Progenitor cell of endocrine pancreas (in vitro differentiated cells): ENCODE data around the gene CCDC157. TPM values are rescaled to one million over a fixed set of nuclear protein-coding genes. Genes with fewer than 3 reads are reported as not detected.

Experiments used
- DNase-seq: peaks from one replicate; pipeline ENCODE4 v3.0.0; 2021; ENCODE audit warnings: low spot score; ENCODE audit not compliant: unreplicated experiment
- H3K27ac Mint-ChIP-seq: 2 replicates; pipeline ENCODE4 v1.8.0; 2021; ENCODE audit warnings: mild to moderate bottlenecking, moderate library complexity, mixed read lengths
- H3K27me3 Mint-ChIP-seq: 2 replicates; pipeline ENCODE4 v1.8.0; 2021; ENCODE audit warnings: mixed read lengths
- H3K36me3 Mint-ChIP-seq: 2 replicates; pipeline ENCODE4 v1.8.0; 2022; ENCODE audit warnings: mixed read lengths; ENCODE audit not compliant: insufficient read depth
- H3K4me1 Mint-ChIP-seq: 2 replicates; pipeline ENCODE4 v1.8.0; 2021; ENCODE audit warnings: low read depth, mixed read lengths
- H3K4me3 Mint-ChIP-seq: 2 replicates; pipeline ENCODE4 v1.8.0; 2021; ENCODE audit warnings: low read depth, mild to moderate bottlenecking, moderate library complexity, mixed read lengths
- H3K9me3 Mint-ChIP-seq: 2 replicates; pipeline ENCODE4 v1.8.0; 2021; ENCODE audit warnings: low read depth, mixed read lengths
- total RNA-seq: library from RNA; stranded (reverse); gene quantifications from 2 replicates; pipeline ENCODE4 v1.2.1, GENCODE V29; 2021
- TF ChIP-seq, protein P1 (sequence below): fragments of 200-600 bp; sonication (generic); IDR thresholded peaks from one replicate; pipeline ENCODE4 v1.5.0; 2021; ENCODE audit warnings: antibody characterized with exemption, mild to moderate bottlenecking; ENCODE audit not compliant: unreplicated experiment

Gene CCDC157
- total RNA-seq, 1 donor from 2014 or later: 13.5 TPM

DNA sequence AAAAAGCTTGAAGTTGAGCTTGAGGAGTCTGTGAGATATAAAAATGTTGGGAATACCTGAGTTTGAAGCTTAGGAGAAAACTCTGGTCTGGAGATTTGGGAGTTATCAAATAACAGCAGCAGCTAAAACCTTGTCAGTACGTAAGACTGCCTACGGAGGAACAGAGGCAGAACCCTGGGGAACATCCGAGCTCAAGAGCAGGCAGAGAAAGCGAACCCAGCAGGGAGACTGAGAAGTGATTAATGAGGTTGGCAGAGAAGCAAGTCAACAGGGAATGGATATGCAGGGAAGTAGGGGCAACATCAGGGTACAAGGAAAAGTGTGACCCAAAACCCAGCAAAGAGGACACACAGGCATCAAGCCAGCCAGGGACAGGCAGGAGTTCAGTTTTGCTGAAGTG is 56.2 kb downstream of the CCDC157 start:
- DNase-seq: no peak
- TF ChIP-seq, protein P1, sequence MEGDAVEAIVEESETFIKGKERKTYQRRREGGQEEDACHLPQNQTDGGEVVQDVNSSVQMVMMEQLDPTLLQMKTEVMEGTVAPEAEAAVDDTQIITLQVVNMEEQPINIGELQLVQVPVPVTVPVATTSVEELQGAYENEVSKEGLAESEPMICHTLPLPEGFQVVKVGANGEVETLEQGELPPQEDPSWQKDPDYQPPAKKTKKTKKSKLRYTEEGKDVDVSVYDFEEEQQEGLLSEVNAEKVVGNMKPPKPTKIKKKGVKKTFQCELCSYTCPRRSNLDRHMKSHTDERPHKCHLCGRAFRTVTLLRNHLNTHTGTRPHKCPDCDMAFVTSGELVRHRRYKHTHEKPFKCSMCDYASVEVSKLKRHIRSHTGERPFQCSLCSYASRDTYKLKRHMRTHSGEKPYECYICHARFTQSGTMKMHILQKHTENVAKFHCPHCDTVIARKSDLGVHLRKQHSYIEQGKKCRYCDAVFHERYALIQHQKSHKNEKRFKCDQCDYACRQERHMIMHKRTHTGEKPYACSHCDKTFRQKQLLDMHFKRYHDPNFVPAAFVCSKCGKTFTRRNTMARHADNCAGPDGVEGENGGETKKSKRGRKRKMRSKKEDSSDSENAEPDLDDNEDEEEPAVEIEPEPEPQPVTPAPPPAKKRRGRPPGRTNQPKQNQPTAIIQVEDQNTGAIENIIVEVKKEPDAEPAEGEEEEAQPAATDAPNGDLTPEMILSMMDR: no peak
- no peak overlapping the region for H3K27ac Mint-ChIP-seq
- H3K36me3 Mint-ChIP-seq: peaks cover 25% of the 10 kb centered on the region
- no peak overlapping the region for H3K4me3 Mint-ChIP-seq
- H3K27me3 Mint-ChIP-seq: no peaks in the 10 kb centered on the region
- no peaks in the 10 kb centered on the region for H3K9me3 Mint-ChIP-seq
- H3K4me1 Mint-ChIP-seq: peaks cover 17% of the 10 kb centered on the region

DNA sequence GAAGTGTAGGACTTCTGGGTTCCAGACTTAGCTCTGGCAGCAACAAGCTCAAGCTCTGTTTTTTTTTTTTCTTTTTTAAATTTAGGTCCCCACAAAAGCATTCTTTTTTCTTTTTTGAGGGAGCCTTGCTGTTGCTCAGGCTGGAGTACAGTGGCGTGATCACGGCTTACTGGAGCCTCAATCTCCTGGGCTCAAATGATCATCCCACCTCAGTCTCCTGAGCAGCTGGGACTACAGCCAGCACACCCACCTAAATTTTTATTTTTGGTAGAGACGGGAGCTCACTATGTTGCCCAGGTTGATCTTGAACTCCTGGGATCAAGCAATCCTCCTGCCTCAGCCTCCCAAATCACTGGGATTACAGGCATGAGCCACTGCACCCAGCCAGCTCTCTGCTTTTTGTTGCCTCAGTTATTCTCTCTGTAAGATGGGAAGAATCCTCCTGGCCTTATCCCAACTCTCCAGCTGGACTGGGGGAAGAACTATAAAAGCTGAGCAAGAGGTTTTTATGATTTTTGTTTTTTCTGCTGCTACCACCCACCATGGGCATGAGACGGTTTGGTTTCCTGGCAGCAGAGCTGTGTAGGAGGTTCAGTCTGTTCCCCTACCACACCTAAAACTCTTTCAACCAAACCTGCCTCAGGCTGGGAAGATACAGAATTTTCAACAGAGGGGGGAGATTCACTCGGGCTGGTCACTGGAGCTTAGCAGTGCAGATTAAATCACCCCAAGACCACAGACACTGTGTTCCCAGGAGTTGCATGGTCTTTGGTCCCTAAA is 57.1 kb downstream of the CCDC157 start:
- H3K9me3 Mint-ChIP-seq: no peaks in the 10 kb centered on the region
- H3K4me3 Mint-ChIP-seq: no peak overlapping the region
- H3K36me3 Mint-ChIP-seq: peaks cover 27% of the 10 kb centered on the region
- H3K4me1 Mint-ChIP-seq: peaks cover 26% of the 10 kb centered on the region
- H3K27ac Mint-ChIP-seq: no peak overlapping the region
- no peaks in the 10 kb centered on the region for H3K27me3 Mint-ChIP-seq
- DNase-seq: no peak
- TF ChIP-seq, protein P1: no peak

DNA sequence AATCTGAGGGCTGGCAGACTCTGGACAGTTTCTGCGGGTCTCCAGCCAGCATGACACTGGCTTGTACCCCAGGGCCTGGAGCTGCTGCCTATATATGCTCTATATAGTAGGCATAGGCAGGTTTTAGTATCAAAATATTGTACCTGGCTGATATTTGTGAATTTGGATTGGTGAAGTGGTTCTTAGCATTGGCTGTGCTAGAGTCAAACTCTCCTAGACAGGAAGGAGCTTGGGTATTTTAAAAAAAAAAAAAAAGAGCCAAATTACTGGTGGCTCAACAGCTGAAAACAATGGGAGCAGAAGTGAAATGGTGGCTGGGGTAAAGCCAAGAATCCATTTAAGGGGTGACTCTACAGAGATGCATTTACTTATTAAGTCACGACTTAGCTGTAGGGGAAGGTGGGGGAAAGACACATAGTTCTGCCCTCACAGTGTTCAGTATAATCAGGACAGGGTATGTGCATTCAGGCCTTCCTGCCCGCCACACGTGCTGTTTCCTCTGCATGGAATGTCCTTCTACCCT is 57.8 kb downstream of the CCDC157 start:
- peaks cover 24% of the 10 kb centered on the region for H3K36me3 Mint-ChIP-seq
- H3K4me3 Mint-ChIP-seq: no peak overlapping the region
- peaks cover 33% of the 10 kb centered on the region for H3K4me1 Mint-ChIP-seq
- no peaks in the 10 kb centered on the region for H3K27me3 Mint-ChIP-seq
- DNase-seq: no peak
- TF ChIP-seq, protein P1: no peak
- H3K27ac Mint-ChIP-seq: no peak overlapping the region
- no peaks in the 10 kb centered on the region for H3K9me3 Mint-ChIP-seq

DNA sequence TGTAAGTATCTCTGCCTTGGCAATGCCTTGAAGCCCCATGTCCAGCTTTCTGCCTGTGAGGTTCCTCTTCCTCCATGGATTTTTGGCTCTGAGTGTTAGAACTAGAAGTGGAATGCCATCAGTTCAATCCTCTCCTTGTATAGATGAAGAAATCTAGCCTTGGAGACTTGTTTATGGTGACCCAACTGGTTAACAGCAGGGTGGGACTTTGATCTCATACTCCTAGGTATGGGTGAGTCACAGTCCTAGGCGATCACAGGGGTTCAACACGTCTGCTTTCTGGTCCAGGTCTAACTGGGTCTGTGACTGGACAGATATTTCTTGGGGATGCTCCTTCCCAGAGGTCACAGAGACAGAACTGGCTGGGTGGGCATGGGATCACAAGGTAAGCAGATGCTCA is 59.6 kb downstream of the CCDC157 start:
- Mint-ChIP-seq H3K36me3 (peaks cover 20% of the 10 kb centered on the region), H3K4me1 (peaks cover 45% of the 10 kb centered on the region), H3K27me3 (no peaks in the 10 kb centered on the region), H3K9me3 (no peaks in the 10 kb centered on the region), H3K27ac (peak overlapping the region; percentile 67), H3K4me3 (no peak overlapping the region)
- DNase-seq: no peak
- TF ChIP-seq, protein P1: no peak

DNA sequence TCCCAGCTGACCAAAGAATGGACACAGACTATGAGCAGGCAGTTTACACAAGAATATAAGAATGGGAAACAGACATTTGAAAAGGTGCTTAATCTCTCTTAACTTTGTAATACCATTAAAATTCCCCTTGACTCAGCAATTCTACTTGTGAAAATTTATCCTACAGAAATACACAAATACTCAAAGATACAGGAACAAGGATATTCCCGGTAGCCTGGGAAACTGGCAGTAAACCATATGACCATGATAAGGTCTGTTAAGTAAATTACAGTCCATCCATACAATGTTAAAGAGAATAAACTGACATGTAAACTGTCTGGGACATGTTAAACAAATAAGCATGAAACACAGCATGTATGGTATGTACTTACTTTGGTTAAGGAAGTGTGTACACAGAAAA is 60.0 kb downstream of the CCDC157 start:
- Mint-ChIP-seq H3K4me1 (peaks cover 50% of the 10 kb centered on the region), H3K9me3 (no peaks in the 10 kb centered on the region), H3K27me3 (no peaks in the 10 kb centered on the region), H3K36me3 (peaks cover 20% of the 10 kb centered on the region), H3K4me3 (peak overlapping the region; percentile 14), H3K27ac (peak overlapping the region; percentile 67)
- DNase-seq: no peak
- TF ChIP-seq, protein P1: no peak
